ENCODE measurements around the gene NAIP. TPM values are rescaled to one million over a fixed set of nuclear protein-coding genes. Genes with fewer than 3 reads are reported as not detected.

NAIP gene
- total and polyA plus RNA-seq, 10 of the 15 experiments (the other 5 are each of a cell fraction or from before 2014, with no cell fraction given) = 1.8 to 6.4 (median 3.8) TPM

- Histone ChIP-seq H3K9me3 (replicated peaks; ENCODE audit: control insufficient read depth, insufficient read depth, low read length) (no peaks in the 10 kb centered on the region), H3K79me2 (ENCODE audit: control insufficient read depth, insufficient read depth, low read length) (no peaks in the 10 kb centered on the region), H3K36me3 (ENCODE audit: control insufficient read depth in 2 of 2, insufficient read depth in 2 of 2, low read length in 1 of 2) (no peaks in the 10 kb centered on the region), H3K27me3 (replicated peaks in 1 of 2; ENCODE audit: control insufficient read depth in 2 of 2, insufficient read depth in 2 of 2, low read length in 1 of 2) (no peaks in the 10 kb centered on the region), H3K4me2 (ENCODE audit: control insufficient read depth, insufficient read depth) (no peak overlapping the region), H3K4me3 (no peak overlapping the region), H3K27ac (ENCODE audit: control insufficient read depth, insufficient read depth) (no peak overlapping the region), H4K20me1 (ENCODE audit: control insufficient read depth, insufficient read depth) (no peaks in the 10 kb centered on the region), H2AFZ (ENCODE audit: control insufficient read depth, low read depth, low read length) (no peak overlapping the region), H3K4me1 (ENCODE audit: control insufficient read depth, insufficient read depth, low read length) (no peaks in the 10 kb centered on the region), H3K9ac (ENCODE audit: control insufficient read depth, insufficient read depth, low read length) (no peak overlapping the region)
- DNase-seq (ENCODE audit: low read depth, low spot score) (no peak), ATAC-seq (no peak), FAIRE-seq (no peak)
- in situ Hi-C loops (cut with MboI) (no loop called here), intact Hi-C loops (cut with micrococcal nuclease; ENCODE audit: unreplicated experiment) (no loop called here)
- SMC1A ChIA-PET (ENCODE audit: uncharacterized antibody, unreplicated experiment) = interaction anchor here (0.6 kb wide), 1 partner anchor 1654 kb away, joined by 3 read pairs; no protein-coding TSS in a partner anchor
- CTCF ChIA-PET = no interaction called here
- BruUV-seq (replicated peaks) = no TSS peak
- RAD21 ChIA-PET (ENCODE audit: unreplicated experiment) = no interaction called here
- TF ChIP-seq MYC (IDR thresholded peaks at IDR 0.05; ENCODE audit: insufficient read depth, insufficient read length, insufficient replicate concordance, low read length, severe bottlenecking) (no peak), SREBF2 (IDR thresholded peaks at IDR 0.05; ENCODE audit: low read length) (no peak), TCF7 (IDR thresholded peaks at IDR 0.05; ENCODE audit: borderline replicate concordance) (no peak), FOXK2 (IDR thresholded peaks at IDR 0.05) (no peak), CBFB (IDR thresholded peaks at IDR 0.05; ENCODE audit: low read depth) (no peak), ZNF217 (IDR thresholded peaks at IDR 0.05) (no peak), WRNIP1 (IDR thresholded peaks at IDR 0.05; ENCODE audit: borderline replicate concordance, low read depth, low read length) (no peak), SP1 (IDR thresholded peaks at IDR 0.05; ENCODE audit: low read depth, low read length) (no peak)
- TF ChIP-seq, protein P1, sequence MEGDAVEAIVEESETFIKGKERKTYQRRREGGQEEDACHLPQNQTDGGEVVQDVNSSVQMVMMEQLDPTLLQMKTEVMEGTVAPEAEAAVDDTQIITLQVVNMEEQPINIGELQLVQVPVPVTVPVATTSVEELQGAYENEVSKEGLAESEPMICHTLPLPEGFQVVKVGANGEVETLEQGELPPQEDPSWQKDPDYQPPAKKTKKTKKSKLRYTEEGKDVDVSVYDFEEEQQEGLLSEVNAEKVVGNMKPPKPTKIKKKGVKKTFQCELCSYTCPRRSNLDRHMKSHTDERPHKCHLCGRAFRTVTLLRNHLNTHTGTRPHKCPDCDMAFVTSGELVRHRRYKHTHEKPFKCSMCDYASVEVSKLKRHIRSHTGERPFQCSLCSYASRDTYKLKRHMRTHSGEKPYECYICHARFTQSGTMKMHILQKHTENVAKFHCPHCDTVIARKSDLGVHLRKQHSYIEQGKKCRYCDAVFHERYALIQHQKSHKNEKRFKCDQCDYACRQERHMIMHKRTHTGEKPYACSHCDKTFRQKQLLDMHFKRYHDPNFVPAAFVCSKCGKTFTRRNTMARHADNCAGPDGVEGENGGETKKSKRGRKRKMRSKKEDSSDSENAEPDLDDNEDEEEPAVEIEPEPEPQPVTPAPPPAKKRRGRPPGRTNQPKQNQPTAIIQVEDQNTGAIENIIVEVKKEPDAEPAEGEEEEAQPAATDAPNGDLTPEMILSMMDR (IDR thresholded peaks at IDR 0.05 in 2 of 3, conservative IDR thresholded peaks at IDR 0.05 in 1 of 3; ENCODE audit: control insufficient read depth in 2 of 3, extremely low read depth in 1 of 3, insufficient read depth in 1 of 3, low read depth in 3 of 3, low read length in 3 of 3) = no peak
- POLR2A ChIA-PET = no interaction called here
- 74% methylated on average over 11 of the region's 12 CpGs for WGBS (ENCODE audit: insufficient coverage, insufficient replicate concordance, low lambda C conversion rate, missing lambda C conversion rate)
Measured at GRCh38 chr5:71013575-71013974, 11.6 kb downstream of the NAIP start.
